GM21360 (cell line): Measurements from ENCODE around the gene STPG4.
"Not testable (repeated sequence)": the region's sequence is repeated elsewhere in the genome, so short reads cannot be mapped to it uniquely, and the experiment has no call there.

Experiments
- ATAC-seq: cut with Tn5 transposase; IDR thresholded peaks from one replicate; pipeline ENCODE4 v1.9.1; 2021; ENCODE audit warnings: mild to moderate bottlenecking, moderate library complexity; ENCODE audit not compliant: unreplicated experiment

The STPG4 gene, protein sequence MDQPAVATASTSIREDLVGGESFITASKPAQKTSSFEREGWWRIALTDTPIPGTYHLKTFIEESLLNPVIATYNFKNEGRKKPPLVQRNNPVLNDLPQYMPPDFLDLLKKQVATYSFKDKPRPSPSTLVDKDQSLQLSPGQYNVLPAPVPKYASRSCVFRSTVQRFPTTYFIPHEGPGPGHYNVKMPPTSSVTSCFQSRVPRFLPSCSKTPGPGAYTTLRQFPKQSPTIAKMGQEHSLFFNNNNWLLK

DNA sequence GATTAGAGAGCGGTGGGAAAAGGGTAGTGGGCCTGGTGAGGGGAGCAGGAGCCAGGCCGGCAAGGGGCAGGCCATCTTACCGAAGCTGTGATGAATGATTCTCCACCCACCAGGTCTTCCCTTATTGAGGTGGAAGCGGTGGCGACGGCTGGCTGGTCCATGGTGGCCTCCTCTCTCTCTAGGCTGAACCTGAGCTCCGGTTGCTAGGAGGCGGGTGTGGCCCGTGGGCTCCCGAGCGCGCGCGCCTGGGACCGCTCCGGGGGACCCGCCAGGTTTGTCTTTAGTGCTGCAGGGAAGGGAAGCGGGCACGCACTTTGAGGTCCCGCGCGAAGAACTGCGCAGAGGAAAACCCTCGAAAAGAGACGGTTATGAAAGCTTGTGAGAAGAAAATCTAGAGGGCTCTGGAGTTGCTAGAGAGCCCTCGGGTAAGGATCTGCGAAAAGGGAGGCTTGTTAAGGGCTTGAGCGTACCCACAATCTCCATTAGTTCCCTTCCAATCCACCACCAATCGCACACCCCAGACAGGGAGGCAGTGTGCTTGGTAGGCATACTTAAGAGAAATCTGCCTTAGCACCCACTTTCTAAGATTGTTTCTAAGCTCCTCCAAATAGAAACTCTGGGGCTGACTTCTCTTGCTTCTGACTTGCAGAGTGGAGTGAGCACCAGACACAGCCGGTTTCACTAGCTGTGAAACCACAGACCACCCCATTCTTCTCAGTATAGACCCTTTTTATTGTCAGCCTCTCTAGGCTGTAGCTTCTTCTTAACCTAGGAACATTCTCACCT, at the start of gene STPG4:
Gene STPG4, minus strand, starts transcription at position 218 of the 786 bp plus-strand sequence. Its CDS starts 57 bp downstream, at position 161.
- ATAC-seq, result no peak

DNA sequence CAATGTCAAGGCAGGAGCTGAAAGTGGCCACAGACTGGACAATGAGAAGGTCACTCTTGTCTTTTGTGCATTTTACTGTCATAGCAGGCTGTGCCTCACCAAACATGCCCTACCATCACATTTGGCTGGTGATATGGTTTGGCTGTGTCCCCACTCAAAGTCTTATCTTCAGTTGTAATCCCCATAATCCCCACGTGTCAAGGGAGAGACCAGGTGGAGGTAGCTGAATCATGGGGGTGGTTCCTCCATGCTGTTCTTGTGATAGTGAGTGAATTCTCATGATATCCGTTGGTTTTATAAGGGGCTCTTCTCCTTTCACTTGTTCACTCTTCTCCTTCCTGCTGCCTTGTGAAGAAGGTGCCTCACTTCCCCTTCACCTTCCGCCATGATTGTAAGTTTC, 49.6 kb upstream of the STPG4 start:
- ATAC-seq, result no peak

DNA sequence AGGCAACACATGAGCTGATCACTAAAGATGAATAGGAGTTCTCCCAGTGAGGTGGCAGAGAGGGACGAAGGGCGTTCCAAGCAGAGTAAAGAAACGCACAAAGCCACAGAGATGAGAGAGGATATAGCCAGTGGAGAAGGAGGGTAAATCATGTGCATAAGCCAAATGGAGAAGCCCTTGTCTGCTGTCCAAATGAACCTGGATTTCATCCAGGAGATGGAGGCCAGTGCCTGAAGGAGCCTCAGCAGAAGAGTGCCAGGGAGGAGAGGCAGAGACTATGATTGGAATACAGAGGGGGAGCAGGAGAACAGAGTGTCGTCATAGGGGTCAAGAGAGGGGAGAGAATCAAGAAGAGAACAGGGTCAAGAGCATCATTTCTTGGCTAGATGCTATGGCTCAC, 48.9 kb upstream of the STPG4 start:
- ATAC-seq, result no peak

- no peak for ATAC-seq
These were observed 46.1 kb upstream of the STPG4 start for GRCh38 chr2:47201224-47201623.

- no peak for ATAC-seq
These were observed 43.9 kb upstream of the STPG4 start for GRCh38 chr2:47198985-47199451.

DNA sequence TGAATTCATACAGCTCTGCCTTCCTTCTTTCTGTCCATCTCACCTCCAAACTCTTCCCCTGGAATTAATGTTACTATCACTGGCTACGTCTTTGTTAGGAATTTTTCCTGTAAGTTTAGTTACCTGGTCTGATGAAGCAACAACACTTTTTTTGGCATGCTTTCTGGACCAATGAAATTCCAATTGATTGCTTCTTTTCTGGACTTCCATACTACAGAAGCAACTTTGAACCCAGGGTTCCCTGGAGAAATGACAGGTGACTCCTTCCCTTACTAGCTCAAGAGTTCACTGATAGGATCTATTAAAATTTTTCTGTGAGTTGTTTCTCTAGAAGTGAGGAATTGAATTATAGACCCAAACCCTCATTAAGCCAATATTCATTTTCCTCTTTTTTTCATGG, 41.4 kb upstream of the STPG4 start:
- ATAC-seq, result no peak

DNA sequence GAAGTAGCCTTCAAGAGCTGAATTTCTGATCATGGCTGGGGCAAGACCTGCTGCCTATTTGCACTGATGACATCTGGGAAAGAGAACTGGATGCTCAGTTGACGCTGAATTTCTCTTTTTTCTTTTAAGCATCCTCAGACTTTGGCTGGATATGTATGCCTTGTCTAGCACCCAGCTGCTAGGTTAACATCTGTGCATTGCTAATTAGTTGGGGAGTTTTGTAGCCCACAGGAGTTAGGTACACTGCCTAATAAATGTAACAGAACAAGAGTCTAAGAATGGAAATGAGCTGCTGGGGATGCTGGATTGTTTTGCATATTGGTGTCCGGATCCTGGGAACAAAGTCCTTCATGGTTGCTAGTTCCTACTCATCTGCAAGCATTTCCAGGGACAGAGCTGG, 40.9 kb upstream of the STPG4 start:
- ATAC-seq, result no peak

GRCh38 chr2:47195148-47195547, 40.0 kb upstream of the STPG4 start:
- ATAC-seq, result no peak

GRCh38 chr2:47194410-47194809, 39.3 kb upstream of the STPG4 start:
- ATAC-seq, result no peak

DNA sequence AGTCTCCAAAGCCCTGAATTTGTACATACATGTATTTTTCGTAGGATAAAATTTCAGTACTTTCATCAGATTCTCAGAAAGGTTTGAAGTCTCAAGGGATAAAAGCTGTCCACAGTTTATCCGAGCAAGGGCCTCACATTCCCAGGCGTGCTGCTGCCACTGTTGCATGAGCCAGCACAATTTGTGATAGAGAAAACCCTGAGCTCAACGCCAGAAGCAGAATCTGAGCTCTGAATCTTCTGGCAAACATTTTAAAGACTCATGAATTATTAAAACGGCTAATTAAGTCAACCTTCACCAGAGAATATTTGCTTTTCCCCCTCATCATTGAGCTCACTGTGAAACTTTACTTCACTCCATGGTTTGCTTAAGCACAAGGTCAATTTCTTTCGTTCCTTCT, 38.5 kb upstream of the STPG4 start:
- ATAC-seq, result no peak

DNA sequence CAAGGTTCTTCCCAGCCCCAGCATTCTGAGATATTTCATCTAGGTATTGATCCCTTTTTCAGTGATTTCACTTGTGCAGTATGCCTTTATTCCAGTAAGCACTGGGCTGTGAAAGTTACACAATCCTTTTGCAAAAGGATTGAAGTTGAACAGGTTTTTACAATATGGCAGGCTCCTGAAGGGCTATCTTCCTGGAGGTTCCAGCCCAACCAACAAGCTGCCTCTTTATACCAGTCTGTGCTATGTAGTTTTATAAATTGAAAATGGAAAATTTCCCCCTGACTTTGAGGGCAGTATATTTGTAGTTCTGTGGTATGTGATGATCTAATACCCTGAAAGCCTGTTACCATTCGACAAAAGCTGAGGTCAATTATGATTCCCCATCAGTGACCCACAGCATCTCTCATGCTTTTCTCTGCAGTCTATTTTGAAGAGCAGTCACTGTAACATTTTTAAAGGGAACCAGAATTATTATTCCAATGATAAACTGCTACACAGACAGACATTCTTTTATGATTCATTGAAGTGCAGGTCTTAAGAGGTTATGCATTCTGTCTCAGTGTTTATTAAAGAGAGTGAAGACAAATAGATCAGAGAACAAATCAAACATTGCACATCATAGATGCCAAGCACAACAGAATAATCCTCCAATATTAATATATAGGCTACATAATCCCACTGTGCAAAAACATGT, 35.2 kb upstream of the STPG4 start:
- ATAC-seq, result no peak

GRCh38 chr2:47189635-47190034, 34.5 kb upstream of the STPG4 start:
- ATAC-seq, result no peak

DNA sequence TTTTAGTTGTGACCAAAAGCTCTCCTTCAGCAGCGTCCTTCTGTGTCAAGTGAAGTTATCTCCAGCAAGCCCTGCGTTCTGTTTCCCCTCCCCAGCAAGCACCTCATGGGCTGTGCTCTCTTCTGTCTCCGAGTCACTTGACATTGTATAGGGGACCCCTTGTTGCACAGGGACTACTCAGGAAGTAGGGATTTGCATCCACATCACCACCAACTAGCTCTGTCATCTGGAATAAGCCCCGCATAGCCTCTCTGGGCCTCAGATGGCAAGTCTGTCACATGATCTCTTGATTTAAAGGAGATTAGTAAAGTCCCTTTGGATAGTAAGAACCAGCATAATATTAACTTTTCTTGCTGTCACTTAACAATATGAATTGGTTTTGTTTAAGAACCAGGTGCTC, 32.0 kb upstream of the STPG4 start:
- ATAC-seq, result no peak

DNA sequence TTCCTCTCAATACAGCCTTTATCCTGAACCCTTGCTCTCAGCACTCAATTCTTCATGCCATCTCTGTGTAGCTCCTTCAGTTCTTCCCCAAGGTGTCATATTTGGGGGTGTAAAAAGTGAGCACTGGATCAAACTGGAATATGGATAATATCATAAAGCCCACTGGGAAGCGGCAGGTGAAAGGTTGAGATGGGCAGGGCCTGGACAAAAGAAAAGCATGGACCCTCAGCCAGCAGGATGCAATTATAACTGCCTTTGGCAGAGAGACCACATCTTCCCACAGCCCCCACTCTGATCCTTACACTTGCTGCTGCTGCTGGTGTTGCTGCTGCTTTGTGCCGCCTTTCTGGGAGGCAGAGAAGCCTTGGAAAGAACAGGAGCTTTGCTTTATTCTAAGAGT, 31.2 kb upstream of the STPG4 start:
- no peak for ATAC-seq

GRCh38 chr2:47185098-47185497, 30.0 kb upstream of the STPG4 start:
- not testable (repeated sequence) for ATAC-seq

GRCh38 chr2:47181176-47181575, 26.1 kb upstream of the STPG4 start:
- no peak for ATAC-seq

DNA sequence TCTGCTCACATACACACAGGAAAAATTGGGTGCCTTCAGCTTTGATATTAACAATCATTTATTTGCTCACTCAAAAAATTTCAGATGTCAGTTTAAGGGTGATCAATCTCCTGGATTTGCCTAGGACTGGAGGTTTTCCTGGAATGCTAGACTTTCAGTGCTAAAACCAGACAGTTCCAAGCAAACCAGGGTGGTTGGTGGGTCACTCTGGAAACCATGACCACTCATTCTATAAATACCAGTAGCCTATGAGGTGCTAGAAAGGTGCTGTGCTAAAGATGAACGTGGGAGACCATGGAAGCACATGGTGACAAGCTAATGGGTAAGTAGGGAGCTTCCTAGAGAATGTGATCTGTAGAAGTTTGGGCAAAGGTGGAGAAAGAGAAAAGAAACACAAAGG, 25.4 kb upstream of the STPG4 start:
- ATAC-seq, result no peak

DNA sequence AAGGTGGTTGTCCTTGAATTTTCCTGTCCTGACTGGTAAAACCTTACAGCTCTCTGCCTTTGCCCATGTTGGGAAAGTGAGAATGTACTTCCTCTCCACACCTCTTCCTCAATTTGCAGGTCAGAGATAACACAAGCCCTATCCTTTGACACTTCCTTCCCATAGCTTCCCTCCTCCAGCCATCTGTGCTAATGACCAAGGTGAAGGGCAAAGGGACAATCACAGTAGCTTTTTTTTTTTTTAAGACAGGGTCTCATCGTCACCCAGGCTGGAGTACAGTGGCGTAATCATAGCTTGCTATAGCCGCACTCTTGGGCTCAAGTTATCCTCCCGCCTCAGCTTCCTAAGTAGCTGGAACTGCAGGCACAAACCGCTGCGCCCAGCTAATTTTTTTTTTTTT, 24.3 kb upstream of the STPG4 start:
- ATAC-seq, result no peak

DNA sequence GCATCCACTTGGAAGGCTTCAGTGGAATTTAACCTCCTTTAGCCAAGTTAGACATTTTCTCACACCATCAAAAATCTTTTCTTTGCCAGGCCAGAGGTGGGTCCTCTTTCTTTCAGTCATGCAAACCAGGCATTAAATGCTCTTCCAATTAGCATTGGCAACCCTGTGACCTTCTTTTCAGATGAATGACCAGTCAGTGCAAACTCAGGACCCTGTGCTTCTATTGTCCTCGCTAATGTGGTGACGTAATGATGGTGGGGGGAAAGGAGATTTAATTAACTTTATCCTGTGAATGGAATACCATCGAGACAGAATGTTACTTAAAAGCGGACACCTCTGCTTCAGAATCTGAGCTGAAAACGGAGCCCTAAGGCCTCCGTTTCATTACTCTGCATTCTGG, 23.2 kb upstream of the STPG4 start:
- no peak for ATAC-seq

DNA sequence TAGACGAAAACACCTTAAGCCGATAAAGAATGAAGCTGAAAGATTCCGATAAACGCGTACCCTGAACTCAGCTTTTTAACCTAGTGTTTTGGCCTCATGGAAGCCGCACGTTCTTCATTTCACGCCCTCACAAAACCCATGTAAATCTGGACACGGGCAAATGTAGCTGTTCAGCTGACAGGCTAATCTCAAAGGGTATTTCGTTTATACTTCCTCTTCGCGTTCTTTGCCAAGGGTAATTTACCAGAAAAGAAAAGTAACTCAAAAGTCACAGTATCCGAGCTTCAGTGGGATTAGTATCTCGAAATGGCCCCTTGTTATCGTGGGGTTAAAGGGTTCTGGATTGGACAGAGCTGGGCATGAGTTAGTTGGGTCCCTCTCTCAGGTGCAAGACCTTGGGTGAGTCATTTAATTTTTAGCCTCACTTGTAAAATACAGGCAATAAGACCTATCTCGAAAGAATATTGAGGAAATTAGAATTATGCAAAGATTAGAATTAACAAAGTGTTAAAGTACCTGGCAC, 22.0 kb upstream of the STPG4 start:
- ATAC-seq, result no peak

DNA sequence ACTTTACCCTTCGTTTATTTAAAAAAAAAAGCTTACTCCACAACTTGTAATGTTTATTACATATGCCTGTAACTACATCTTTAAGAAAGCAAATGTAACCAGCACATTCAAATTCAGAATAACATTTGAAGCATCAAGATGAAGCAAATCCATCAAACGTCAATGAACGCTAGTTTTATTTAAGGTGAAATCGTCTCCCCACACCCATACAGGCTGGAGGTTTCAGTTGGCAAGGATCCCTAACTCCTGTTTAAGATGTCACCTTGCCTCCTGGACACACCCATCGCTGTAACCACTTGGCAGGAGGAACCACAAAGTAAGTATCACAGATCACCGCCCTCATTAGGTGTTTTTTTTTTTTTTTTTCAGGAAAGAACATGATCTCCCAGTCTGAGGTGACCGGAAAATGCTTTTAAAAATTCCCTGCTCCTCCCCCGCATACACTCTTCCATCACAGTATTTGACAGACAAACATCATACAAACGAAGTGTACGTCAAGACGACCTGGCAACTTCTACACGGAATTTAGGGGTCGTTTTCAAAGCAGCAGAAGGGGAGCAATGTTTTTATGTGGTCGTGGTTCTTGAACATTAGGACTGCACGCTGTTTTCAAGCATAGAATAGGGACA, 19.7 kb upstream of the STPG4 start:
- no peak for ATAC-seq
